ENCODE data around the gene GPR42.

Gene GPR42, protein sequence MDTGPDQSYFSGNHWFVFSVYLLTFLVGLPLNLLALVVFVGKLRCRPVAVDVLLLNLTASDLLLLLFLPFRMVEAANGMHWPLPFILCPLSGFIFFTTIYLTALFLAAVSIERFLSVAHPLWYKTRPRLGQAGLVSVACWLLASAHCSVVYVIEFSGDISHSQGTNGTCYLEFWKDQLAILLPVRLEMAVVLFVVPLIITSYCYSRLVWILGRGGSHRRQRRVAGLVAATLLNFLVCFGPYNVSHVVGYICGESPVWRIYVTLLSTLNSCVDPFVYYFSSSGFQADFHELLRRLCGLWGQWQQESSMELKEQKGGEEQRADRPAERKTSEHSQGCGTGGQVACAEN

DNA sequence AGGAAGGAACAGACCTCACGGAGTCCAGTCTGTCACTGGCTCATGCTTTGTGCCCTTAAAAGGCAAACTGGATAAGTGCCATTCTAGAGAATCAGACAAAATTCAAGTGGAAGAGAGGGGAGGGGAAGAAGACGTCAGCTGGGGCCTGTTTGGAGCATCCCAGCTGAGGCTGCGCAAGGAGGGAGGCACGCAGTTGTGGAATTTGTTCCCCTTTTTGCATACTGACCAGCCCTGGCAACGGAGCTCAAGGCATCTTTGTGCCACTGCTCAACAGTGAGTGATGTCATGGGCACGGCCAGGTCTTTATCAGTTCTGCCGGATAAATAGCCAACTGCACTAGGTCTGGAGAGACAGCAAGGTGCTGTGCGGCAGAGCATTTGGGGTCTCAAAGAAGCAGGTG lies at the start of gene GPR42:
Gene GPR42 (plus strand): TSS at position 347 of the 400 bp plus-strand sequence. CDS start 292 bp downstream, outside the sequence.
- DNase-seq, result no peak

- DNase-seq, result no peak
Measured at GRCh38 chr19:35321291-35321690, 49.6 kb upstream of the GPR42 start.

GRCh38 chr19:35322014-35322413 lies 48.9 kb upstream of the GPR42 start:
- no peak for DNase-seq

- no peak for DNase-seq
Measured at GRCh38 chr19:35327642-35328041, 43.2 kb upstream of the GPR42 start.

DNA sequence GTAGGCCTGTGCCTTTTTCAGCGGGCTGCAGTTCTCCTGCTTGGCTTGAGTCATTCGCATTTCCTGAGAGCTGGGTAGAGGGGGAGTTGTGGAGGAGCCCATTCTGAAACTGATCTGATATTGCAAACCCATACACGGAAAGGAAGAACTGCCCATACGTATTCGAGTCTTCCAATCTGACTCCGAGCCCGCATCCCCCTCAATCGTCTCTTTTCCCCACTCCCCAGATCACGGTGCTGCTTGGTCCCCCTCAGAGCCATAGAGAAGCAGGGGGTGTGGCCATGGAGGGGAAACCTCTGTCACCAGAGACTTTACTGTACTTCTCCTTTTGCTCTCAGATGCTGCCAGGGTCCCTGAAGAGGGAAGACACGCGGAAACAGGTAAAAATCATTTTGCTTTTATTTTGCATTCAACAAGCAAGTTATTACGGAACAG lies 42.0 kb upstream of the GPR42 start, which contains the start of gene CD22:
Gene CD22 (plus strand): TSS at position 337 of the 435 bp plus-strand sequence. CDS start 2,854 bp downstream, outside the sequence.
- no peak for DNase-seq

DNA sequence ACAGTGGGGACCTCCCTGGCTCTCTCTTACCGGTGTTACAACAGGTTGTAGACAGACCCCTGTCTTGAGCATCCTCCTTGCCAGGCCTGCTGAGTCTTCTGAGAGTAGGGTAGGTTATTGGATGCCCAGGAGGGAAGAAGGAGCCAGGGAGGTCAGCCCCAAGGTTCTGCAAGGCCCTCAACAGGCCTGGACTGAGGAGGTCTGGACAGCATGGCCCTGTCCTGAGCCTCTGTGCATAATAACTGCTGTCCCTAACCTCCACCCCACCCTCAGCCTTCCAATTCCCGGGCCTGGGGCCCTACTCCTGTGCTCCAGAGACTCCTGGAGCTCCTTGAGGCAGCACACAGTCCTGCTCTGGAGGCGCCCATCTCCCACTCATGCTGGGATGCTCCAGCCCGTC lies 41.5 kb upstream of the GPR42 start:
- no peak for DNase-seq

DNA sequence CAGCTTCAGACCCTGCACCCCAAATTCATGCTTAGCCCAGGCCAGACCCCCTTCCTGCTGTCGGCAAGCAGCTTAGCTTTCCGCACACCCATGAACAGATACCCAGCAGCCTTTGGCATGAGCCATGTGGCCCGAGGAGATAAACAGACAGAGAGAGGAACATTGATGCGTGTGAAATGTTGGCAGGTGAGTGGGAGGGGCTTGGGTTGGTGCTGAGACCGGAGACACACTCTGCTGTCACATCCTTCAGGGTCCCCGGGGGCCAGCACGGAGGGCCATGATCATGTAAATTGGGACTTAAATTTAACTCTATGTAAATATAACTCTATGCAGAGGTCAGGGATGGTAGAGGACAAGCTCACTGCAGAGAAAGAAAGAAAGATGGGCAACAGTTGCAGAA lies 40.4 kb upstream of the GPR42 start:
- DNase-seq, result no peak

DNA sequence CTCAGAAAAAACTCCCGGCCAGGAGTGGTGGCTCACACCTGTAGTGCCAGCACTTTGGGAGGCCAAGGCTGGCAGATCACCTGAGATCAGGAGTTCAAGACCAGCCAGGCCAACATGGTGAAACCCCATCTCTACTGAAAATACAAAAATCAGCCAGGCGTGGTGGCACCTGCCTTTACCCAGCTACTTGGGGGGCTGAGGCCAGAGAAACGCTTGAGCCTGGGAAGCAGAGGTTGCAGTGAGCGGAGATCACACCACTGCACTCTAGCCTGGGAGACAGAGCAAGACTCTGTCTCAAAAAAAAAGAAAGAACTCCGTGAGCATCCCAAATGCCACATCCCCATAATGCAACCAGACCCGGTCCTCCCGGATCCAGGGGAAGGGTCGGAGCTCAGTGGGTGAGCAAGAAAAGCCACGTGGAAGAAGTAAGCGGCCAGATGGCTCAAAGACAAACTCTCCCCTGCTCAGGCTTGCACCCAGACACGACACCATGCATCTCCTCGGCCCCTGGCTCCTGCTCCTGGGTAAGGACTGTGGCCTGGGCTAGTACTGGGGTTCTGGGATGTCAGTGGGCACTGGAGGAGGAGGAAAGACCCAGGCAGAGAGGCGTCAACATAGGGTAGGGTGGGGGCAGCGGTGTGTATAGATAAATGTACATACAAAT lies 39.2 kb upstream of the GPR42 start:
- no peak for DNase-seq

- no peak for DNase-seq
Measured at GRCh38 chr19:35332817-35333216, 38.1 kb upstream of the GPR42 start.

DNA sequence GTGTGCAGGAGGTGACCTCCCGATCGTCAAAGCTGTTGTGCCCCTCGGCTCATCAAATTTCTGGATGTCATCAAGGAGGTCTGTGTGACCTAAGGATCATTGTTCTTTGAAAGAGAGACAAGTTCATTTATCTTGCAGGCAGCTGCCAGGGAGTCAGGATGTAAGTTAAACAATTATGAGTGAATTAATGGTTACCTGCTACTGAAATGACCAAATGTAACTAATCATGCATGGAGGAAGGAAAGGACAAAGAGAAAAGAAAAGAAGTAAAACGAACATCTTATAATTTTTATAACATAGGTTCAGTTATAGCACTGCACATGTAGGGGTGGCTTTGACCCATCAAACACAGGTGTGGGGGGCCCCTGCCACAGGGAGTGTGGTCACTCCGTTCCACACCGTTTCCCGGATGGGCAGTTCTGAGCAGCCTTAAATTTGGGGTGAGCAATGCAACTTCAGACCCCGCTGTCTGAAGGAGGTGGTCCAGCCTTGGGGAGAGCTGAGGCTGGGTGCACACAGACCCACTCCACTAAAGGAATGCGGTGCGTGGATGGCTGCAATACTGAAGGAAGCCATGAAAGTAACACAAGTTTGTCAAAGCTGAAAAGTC lies 36.6 kb upstream of the GPR42 start:
- no peak for DNase-seq

- no peak for DNase-seq
Measured at GRCh38 chr19:35336166-35336955, 34.5 kb upstream of the GPR42 start.

- DNase-seq, result no peak
Measured at GRCh38 chr19:35337097-35337983, 33.5 kb upstream of the GPR42 start.

DNA sequence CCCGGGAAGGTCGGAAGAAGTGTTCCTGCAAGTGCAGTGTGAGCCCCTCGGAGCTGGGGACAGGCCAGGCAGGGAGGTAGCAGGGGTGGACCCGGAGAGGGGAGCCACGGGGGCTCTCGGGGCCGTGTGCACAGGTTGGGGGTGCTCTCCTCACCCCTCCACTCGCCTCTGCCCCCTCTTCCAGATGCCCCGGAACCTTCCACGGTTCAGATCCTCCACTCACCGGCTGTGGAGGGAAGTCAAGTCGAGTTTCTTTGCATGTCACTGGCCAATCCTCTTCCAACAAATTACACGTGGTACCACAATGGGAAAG lies 32.9 kb upstream of the GPR42 start:
- no peak for DNase-seq

DNA sequence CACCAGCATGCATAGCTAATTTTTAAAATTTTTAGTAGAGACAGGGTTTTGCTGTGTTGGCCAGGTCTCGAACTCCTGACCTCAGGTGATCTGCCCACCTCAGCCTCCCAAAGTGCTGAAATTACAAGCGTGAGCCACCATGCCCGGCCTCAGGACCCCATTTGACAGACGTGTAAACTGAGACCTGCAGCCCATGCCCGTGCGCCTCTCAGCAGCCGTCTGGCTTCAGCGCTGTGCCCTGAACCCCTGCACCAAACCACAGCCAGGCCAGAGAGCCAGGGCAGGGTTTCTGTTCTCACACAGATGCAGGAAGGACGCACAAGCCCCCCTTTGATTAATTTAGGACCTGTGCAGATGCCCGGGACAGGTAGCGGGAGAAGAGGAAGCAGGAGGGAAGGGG lies 30.4 kb upstream of the GPR42 start:
- no peak for DNase-seq

DNA sequence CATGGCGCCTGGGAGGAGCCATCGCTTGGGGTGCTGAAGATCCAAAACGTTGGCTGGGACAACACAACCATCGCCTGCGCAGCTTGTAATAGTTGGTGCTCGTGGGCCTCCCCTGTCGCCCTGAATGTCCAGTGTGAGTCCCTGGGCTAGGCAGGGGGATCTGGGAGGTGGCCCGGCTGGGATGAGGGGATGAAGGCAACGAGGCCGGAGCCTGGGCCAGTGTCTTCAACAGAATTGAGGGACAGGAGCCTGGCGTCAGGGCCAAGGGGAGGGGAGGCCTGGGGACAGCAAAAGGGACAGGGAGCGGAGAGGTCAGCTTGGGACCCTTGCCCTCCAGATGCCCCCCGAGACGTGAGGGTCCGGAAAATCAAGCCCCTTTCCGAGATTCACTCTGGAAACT lies 29.9 kb upstream of the GPR42 start:
- DNase-seq, result no peak

- no peak for DNase-seq
Measured at GRCh38 chr19:35341565-35342225, 29.2 kb upstream of the GPR42 start.

DNA sequence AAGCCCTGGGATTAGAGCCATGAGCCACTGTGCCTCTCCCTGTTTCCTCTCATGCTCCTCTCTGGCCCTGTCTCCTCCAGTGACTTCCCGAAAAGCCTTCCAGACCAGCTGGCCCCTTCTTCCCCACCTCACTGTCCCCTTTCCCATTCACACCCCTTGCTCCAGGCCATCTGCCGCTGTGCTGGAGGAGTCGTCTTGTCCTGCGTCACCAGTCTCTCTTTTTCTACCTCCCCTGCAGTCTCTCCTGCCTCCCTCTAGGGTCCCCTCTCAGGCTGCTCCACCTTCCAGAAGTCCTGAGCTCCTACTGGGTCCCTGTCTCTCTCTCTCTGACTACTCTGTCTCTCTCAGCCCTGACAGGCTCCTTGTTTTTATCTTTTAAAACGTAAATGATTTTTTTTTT lies 28.4 kb upstream of the GPR42 start:
- no peak for DNase-seq

GRCh38 chr19:35344511-35345031 lies 26.3 kb upstream of the GPR42 start:
- no peak for DNase-seq

- DNase-seq, result no peak
Measured at GRCh38 chr19:35345671-35346111, 25.2 kb upstream of the GPR42 start.

GRCh38 chr19:35346193-35347052 lies 24.4 kb upstream of the GPR42 start:
- DNase-seq, result no peak
